Measurements from ENCODE around the gene PRKN.

Gene PRKN

GRCh38 chr6:162151021-162151665 is 576.4 kb downstream of the PRKN start:
- H3K36me3 ChIP-seq = no peaks in the 10 kb centered on the region
- no peak overlapping the region for H3K4me3 ChIP-seq
- H3K27me3 ChIP-seq = no peaks in the 10 kb centered on the region
- no peak for TF ChIP-seq CTCF (IDR thresholded peaks at IDR 0.05)
- H3K9me3 ChIP-seq = no peaks in the 10 kb centered on the region
- no peak overlapping the region for H3K27ac ChIP-seq
- intact Hi-C loops (cut with DNase I; ENCODE audit: low total_unique reads) = no loop called here
- no peak for DNase-seq
- peaks cover 0 to 4% (median 0%) of the 10 kb centered on the region in 4 donors for H3K4me1 ChIP-seq

- H3K9me3 ChIP-seq = no peaks in the 10 kb centered on the region
- DNase-seq = no peak
- no peak overlapping the region for H3K4me3 ChIP-seq
- TF ChIP-seq CTCF (IDR thresholded peaks at IDR 0.05) = no peak
- H3K27ac ChIP-seq = no peak overlapping the region
- H3K36me3 ChIP-seq = no peaks in the 10 kb centered on the region
- H3K27me3 ChIP-seq = no peaks in the 10 kb centered on the region
- H3K4me1 ChIP-seq = peaks cover 0 to 4% (median 0%) of the 10 kb centered on the region in 4 donors
- intact Hi-C loops (cut with DNase I; ENCODE audit: low total_unique reads) = no loop called here
These were observed 577.3 kb downstream of the PRKN start for GRCh38 chr6:162150295-162150694.

- H3K4me3 ChIP-seq = no peak overlapping the region
- DNase-seq = no peak
- H3K27me3 ChIP-seq = no peaks in the 10 kb centered on the region
- H3K9me3 ChIP-seq = no peaks in the 10 kb centered on the region
- no peak for TF ChIP-seq CTCF (IDR thresholded peaks at IDR 0.05)
- intact Hi-C loops (cut with DNase I; ENCODE audit: low total_unique reads) = no loop called here
- H3K27ac ChIP-seq = no peak overlapping the region
- peaks cover 0 to 4% (median 0%) of the 10 kb centered on the region in 4 donors for H3K4me1 ChIP-seq
- no peaks in the 10 kb centered on the region for H3K36me3 ChIP-seq
These were observed 577.8 kb downstream of the PRKN start for GRCh38 chr6:162149786-162150185.

- no peak for TF ChIP-seq CTCF (IDR thresholded peaks at IDR 0.05)
- intact Hi-C loops (cut with DNase I; ENCODE audit: low total_unique reads) = no loop called here
- no peaks in the 10 kb centered on the region for H3K36me3 ChIP-seq
- no peak for DNase-seq
- H3K4me1 ChIP-seq = peaks cover 0 to 4% (median 0%) of the 10 kb centered on the region in 4 donors
- no peaks in the 10 kb centered on the region for H3K27me3 ChIP-seq
- no peaks in the 10 kb centered on the region for H3K9me3 ChIP-seq
- H3K27ac ChIP-seq = no peak overlapping the region
- no peak overlapping the region for H3K4me3 ChIP-seq
These were observed 579.8 kb downstream of the PRKN start for GRCh38 chr6:162147805-162148204.

- H3K36me3 ChIP-seq = no peaks in the 10 kb centered on the region
- no peak overlapping the region for H3K27ac ChIP-seq
- H3K27me3 ChIP-seq = no peaks in the 10 kb centered on the region
- intact Hi-C loops (cut with DNase I; ENCODE audit: low total_unique reads) = no loop called here
- no peak for TF ChIP-seq CTCF (IDR thresholded peaks at IDR 0.05)
- no peak overlapping the region for H3K4me3 ChIP-seq
- H3K9me3 ChIP-seq = no peaks in the 10 kb centered on the region
- no peak for DNase-seq
- peaks cover 0 to 4% (median 0%) of the 10 kb centered on the region in 4 donors for H3K4me1 ChIP-seq
These were observed 580.3 kb downstream of the PRKN start for GRCh38 chr6:162147281-162147680.

All from tibial artery (tissue), 4 donors.